Fibroblast of lung (primary cell): ENCODE results near the gene NDST1. TPM values are rescaled to one million over a fixed set of nuclear protein-coding genes. Genes with fewer than 3 reads are reported as not detected.

Experiments used
- DNase-seq, 2 donors: peaks; one replicate each; pipeline versions ENCODE4 v3.0.0 to v3.0.0-alpha.2; 2010; ENCODE audit warnings: low read depth in 2 of 2
- H2AFZ ChIP-seq: 2 replicates; pipeline ENCODE4 v1.5.1; 2012; ENCODE audit warnings: low read length, control low read depth, inconsistent platforms
- H3K27ac ChIP-seq: 2 replicates; pipeline ENCODE4 v1.5.1; 2011; ENCODE audit warnings: low read length, control low read depth; ENCODE audit not compliant: insufficient read depth
- H3K27me3 ChIP-seq: 2 replicates; pipeline ENCODE4 v1.5.1; 2011; ENCODE audit warnings: mild to moderate bottlenecking, low read length; ENCODE audit not compliant: control insufficient read depth, insufficient read depth
- H3K36me3 ChIP-seq: 2 replicates; pipeline ENCODE4 v1.5.1; 2011; ENCODE audit warnings: low read length; ENCODE audit not compliant: control insufficient read depth, insufficient read depth
- H3K4me1 ChIP-seq: 2 replicates; pipeline ENCODE4 v1.5.1; 2011; ENCODE audit warnings: low read length; ENCODE audit not compliant: control insufficient read depth, insufficient read depth; ENCODE audit errors: extremely low read depth
- H3K4me2 ChIP-seq: 2 replicates; pipeline ENCODE4 v1.5.1; 2011; ENCODE audit warnings: low read length, control low read depth; ENCODE audit not compliant: insufficient read depth; ENCODE audit errors: extremely low read depth
- H3K4me3 ChIP-seq, 4 experiments: fragments of 200-600 bp in 1 of 4; sonication (generic) in 1 of 4; replicated peaks in 1 of 4; 2 replicates each; pipeline ENCODE4 v1.5.1; 2011 to 2016; ENCODE audit warnings: low read length in 4 of 4, low read depth in 3 of 4, mild to moderate bottlenecking in 3 of 4, control low read depth in 2 of 4, inconsistent platforms in 1 of 4, mixed read lengths in 1 of 4; ENCODE audit not compliant: insufficient read depth in 1 of 4; ENCODE audit errors: control extremely low read depth in 1 of 4
- H3K79me2 ChIP-seq: 2 replicates; pipeline ENCODE4 v1.5.1; 2012; ENCODE audit warnings: mild to moderate bottlenecking, low read length, inconsistent platforms; ENCODE audit not compliant: control insufficient read depth, insufficient read depth
- H3K9ac ChIP-seq: 2 replicates; pipeline ENCODE4 v1.5.1; 2011; ENCODE audit warnings: mild to moderate bottlenecking, low read length, control low read depth; ENCODE audit not compliant: insufficient read depth
- H3K9me3 ChIP-seq: 2 replicates; pipeline ENCODE4 v1.5.1; 2012; ENCODE audit warnings: low read depth, low read length; ENCODE audit not compliant: control insufficient read depth, insufficient read depth
- H4K20me1 ChIP-seq: 2 replicates; pipeline ENCODE4 v1.5.1; 2011; ENCODE audit warnings: low read length; ENCODE audit not compliant: control insufficient read depth, insufficient read depth; ENCODE audit errors: extremely low read depth
- CTCF ChIP-seq, 2 donors: IDR thresholded peaks in 1 of 2; conservative IDR thresholded peaks in 1 of 2; 1 replicate in 1 of 2; 2 replicates in 1 of 2; pipeline ENCODE4 v1.5.1; 2011 to 2012; ENCODE audit warnings: low read length in 2 of 2, control low read depth in 1 of 2, inconsistent platforms in 1 of 2, low read depth in 1 of 2, mild to moderate bottlenecking in 1 of 2
- EZH2 ChIP-seq: IDR thresholded peaks from 2 replicates; pipeline ENCODE4 v1.5.1; 2012; ENCODE audit warnings: low read length, control low read depth, mild to moderate bottlenecking; ENCODE audit errors: missing control alignments
- polyA plus RNA-seq, 2 donors: library from polyadenylated mRNA; depleted of rRNA in 1 of 2; stranded (reverse) in 1 of 2; unstranded in 1 of 2; fragments of >200 nt; gene quantifications; 2 replicates each; pipeline ENCODE4 v1.2.1, GENCODE V29; 2011 to 2012; ENCODE audit warnings: missing spikeins in 1 of 2
- total RNA-seq: library from RNA; depleted of rRNA; stranded (reverse); fragments of >200 nt; gene quantifications from 2 replicates; pipeline ENCODE4 v1.2.1, GENCODE V29; 2014

Gene NDST1
- total and polyA plus RNA-seq, 2 donors (not counting 1 experiment from before 2014, with no cell fraction given), result 38.5 to 94.8 TPM

GRCh38 chr5:150510460-150511263, 2.7 kb downstream of the NDST1 start:
- Histone ChIP-seq H3K4me3 (no peak overlapping the region), H4K20me1 (no peaks in the 10 kb centered on the region), H3K79me2 (peaks cover 90% of the 10 kb centered on the region), H3K27ac (no peak overlapping the region), H3K4me2 (no peak overlapping the region), H3K4me1 (peaks cover 55% of the 10 kb centered on the region), H2AFZ (no peak overlapping the region), H3K9me3 (no peaks in the 10 kb centered on the region), H3K27me3 (no peaks in the 10 kb centered on the region), H3K36me3 (peaks cover 3% of the 10 kb centered on the region), H3K9ac (no peak overlapping the region)
- peak in 1 of 2 donors; percentile 74 for DNase-seq
- TF ChIP-seq CTCF (conservative IDR thresholded peaks at IDR 0.05 in 1 of 2, IDR thresholded peaks at IDR 0.05 in 1 of 2; ENCODE audit: low read depth in 1 of 2, low read length in 2 of 2) (no peak), EZH2 (no peak)

DNA sequence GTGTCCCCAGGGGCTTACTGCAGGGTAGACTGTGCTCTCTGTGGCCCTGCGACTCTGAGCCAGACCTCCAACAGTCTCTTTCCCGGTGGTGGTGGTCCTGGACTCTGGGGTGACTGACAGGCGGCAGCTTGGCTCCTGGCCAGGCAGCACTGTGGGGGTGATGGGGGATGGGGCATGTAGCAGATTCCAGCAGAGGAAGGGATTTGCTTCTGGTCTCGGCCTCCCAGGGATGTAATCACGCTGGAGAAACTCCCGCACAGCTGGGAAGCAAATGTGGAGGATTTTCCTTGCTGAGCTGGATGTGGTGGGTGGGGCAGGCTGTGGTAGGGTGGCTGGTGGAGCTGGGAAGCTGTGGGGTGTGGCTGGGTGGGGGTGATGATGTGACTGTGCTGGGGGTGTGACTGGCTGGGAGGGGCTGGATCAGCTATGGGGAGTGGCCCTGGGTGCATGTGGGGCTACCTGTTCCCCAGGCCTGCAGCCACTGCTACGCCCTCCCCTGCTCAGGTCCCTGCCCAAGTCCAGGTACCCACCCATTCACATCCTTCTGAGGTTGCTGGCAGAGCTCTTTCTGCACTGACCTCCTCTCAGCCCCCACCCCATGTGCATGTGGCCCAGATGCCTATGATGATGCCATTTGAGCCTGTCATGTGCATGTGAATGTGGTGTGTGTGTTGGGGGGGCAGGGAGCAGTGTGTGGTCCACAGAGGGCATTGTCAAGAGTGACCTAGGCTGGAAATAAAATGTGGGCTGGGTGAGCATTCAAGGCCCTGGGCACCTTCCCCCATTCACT, 3.8 kb downstream of the NDST1 start:
- H2AFZ ChIP-seq, result no peak overlapping the region
- H3K27me3 ChIP-seq, result no peaks in the 10 kb centered on the region
- DNase-seq, result peak; percentile 82 to 83
- no peaks in the 10 kb centered on the region for H3K9me3 ChIP-seq
- H3K4me2 ChIP-seq, result no peak overlapping the region
- no peak for TF ChIP-seq EZH2
- no peak for TF ChIP-seq CTCF (conservative IDR thresholded peaks at IDR 0.05 in 1 of 2, IDR thresholded peaks at IDR 0.05 in 1 of 2; ENCODE audit: low read depth in 1 of 2, low read length in 2 of 2)
- peak overlapping the region; percentile 36 for H3K27ac ChIP-seq
- peaks cover 64% of the 10 kb centered on the region for H3K4me1 ChIP-seq
- H3K36me3 ChIP-seq, result no peaks in the 10 kb centered on the region
- no peak overlapping the region for H3K4me3 ChIP-seq
- no peak overlapping the region for H3K9ac ChIP-seq
- no peaks in the 10 kb centered on the region for H4K20me1 ChIP-seq
- H3K79me2 ChIP-seq, result peaks cover 87% of the 10 kb centered on the region

GRCh38 chr5:150512368-150512747, 4.4 kb downstream of the NDST1 start:
- no peak overlapping the region for H3K4me2 ChIP-seq
- no peaks in the 10 kb centered on the region for H4K20me1 ChIP-seq
- DNase-seq, result no peak
- no peaks in the 10 kb centered on the region for H3K9me3 ChIP-seq
- TF ChIP-seq EZH2 (no peak), CTCF (conservative IDR thresholded peaks at IDR 0.05 in 1 of 2, IDR thresholded peaks at IDR 0.05 in 1 of 2; ENCODE audit: low read depth in 1 of 2, low read length in 2 of 2) (no peak)
- no peak overlapping the region for H3K9ac ChIP-seq
- H3K27me3 ChIP-seq, result no peaks in the 10 kb centered on the region
- H3K79me2 ChIP-seq, result peaks cover 85% of the 10 kb centered on the region
- no peaks in the 10 kb centered on the region for H3K36me3 ChIP-seq
- peak overlapping the region; percentile 6 for H3K27ac ChIP-seq
- H3K4me3 ChIP-seq, result no peak overlapping the region
- H2AFZ ChIP-seq, result no peak overlapping the region
- H3K4me1 ChIP-seq, result peaks cover 66% of the 10 kb centered on the region
